GM23338 (cell line): ENCODE measurements around the gene ZFYVE28. TPM values are rescaled to one million over a fixed set of nuclear protein-coding genes. Genes with fewer than 3 reads are reported as not detected.

ENCODE experiments used
- ATAC-seq: fragments of 200-7000 bp; cut with Tn5 transposase; 3 replicates; pipeline ENCODE4 v1.9.1; 2020
- DNase-seq: peaks from one replicate; pipeline ENCODE4 v3.0.0-alpha.2; 2015; ENCODE audit warnings: low spot score
- H2AFZ ChIP-seq: fragments of 200-600 bp; sonication (generic); 2 replicates; pipeline ENCODE4 v1.8.0; 2016; ENCODE audit warnings: antibody characterized with exemption, mild to moderate bottlenecking, moderate library complexity
- H3F3A ChIP-seq: fragments of 200-600 bp; sonication (generic); replicated peaks from 2 replicates; pipeline ENCODE4 v1.8.0; 2017; ENCODE audit warnings: antibody characterized with exemption, mixed run types, low read depth
- H3K27ac ChIP-seq: fragments of 200-600 bp; sonication (generic); 2 replicates; pipeline ENCODE4 v1.6.1; 2016; ENCODE audit warnings: low read depth
- H3K27me3 ChIP-seq: fragments of 200-600 bp; sonication (generic); 2 replicates; pipeline ENCODE4 v1.8.0; 2016; ENCODE audit warnings: mild to moderate bottlenecking, mixed run types, moderate library complexity; ENCODE audit not compliant: insufficient read depth
- H3K36me3 ChIP-seq: fragments of 200-600 bp; sonication (generic); 2 replicates; pipeline ENCODE4 v1.8.0; 2016; ENCODE audit warnings: mild to moderate bottlenecking; ENCODE audit not compliant: insufficient read depth
- H3K4me1 ChIP-seq: fragments of 200-600 bp; sonication (generic); 2 replicates; pipeline ENCODE4 v1.8.0; 2016; ENCODE audit warnings: mild to moderate bottlenecking, moderate library complexity; ENCODE audit not compliant: insufficient read depth
- H3K4me2 ChIP-seq: fragments of 200-600 bp; sonication (generic); 2 replicates; pipeline ENCODE4 v1.7.1; 2017; ENCODE audit warnings: mixed run types
- H3K4me3 ChIP-seq: fragments of 200-600 bp; sonication (generic); 2 replicates; pipeline ENCODE4 v1.6.1; 2016; ENCODE audit warnings: mixed run types
- H3K79me2 ChIP-seq: fragments of 200-600 bp; sonication (generic); replicated peaks from 2 replicates; pipeline ENCODE4 v1.8.0; 2017; ENCODE audit warnings: mild to moderate bottlenecking; ENCODE audit not compliant: insufficient read depth
- H3K9me2 ChIP-seq: fragments of 200-600 bp; sonication (generic); 2 replicates; pipeline ENCODE4 v1.8.0; 2017; ENCODE audit not compliant: insufficient read depth
- H4K20me1 ChIP-seq: fragments of 200-600 bp; sonication (generic); replicated peaks from 2 replicates; pipeline ENCODE4 v1.8.0; 2017; ENCODE audit warnings: mild to moderate bottlenecking; ENCODE audit not compliant: insufficient read depth
- H3K27ac Mint-ChIP-seq: 2 replicates; pipeline ENCODE4 v1.8.0; 2020; ENCODE audit warnings: inconsistent platforms, mild to moderate bottlenecking, moderate library complexity, mixed read lengths
- H3K27me3 Mint-ChIP-seq: 3 replicates; pipeline ENCODE4 v1.8.0; 2022; ENCODE audit warnings: low read depth, mild to moderate bottlenecking, moderate library complexity, mixed read lengths, inconsistent platforms; ENCODE audit not compliant: insufficient read depth, poor library complexity
- H3K36me3 Mint-ChIP-seq: 3 replicates; pipeline ENCODE4 v1.8.0; 2021; ENCODE audit warnings: low read depth, mild to moderate bottlenecking, inconsistent platforms, moderate library complexity, mixed read lengths
- H3K4me1 Mint-ChIP-seq: 3 replicates; pipeline ENCODE4 v1.8.0; 2020; ENCODE audit warnings: mild to moderate bottlenecking, inconsistent platforms, mixed read lengths
- H3K4me3 Mint-ChIP-seq: 3 replicates; pipeline ENCODE4 v1.8.0; 2021; ENCODE audit warnings: moderate library complexity, mild to moderate bottlenecking, inconsistent platforms, mixed read lengths
- H3K9me3 Mint-ChIP-seq: 3 replicates; pipeline ENCODE4 v1.8.0; 2020; ENCODE audit warnings: moderate library complexity, mild to moderate bottlenecking, inconsistent platforms, mixed read lengths
- CREB1 ChIP-seq: fragments of 250-450 bp; sonication (Bioruptor Pico); IDR thresholded peaks from 2 replicates; pipeline ENCODE4 v1.5.0; 2020; ENCODE audit warnings: low read depth, mild to moderate bottlenecking, moderate library complexity
- CTCF ChIP-seq, 2 experiments: fragments of 200-600 bp in 1 of 2; sonication (generic) in 1 of 2; conservative IDR thresholded peaks; 2 replicates each; pipeline versions ENCODE4 v1.5.1 to v1.6.1; 2016 to 2017; ENCODE audit warnings: antibody characterized with exemption in 2 of 2, low read depth in 2 of 2, mild to moderate bottlenecking in 2 of 2, moderate library complexity in 1 of 2
- ETS1 ChIP-seq: IDR thresholded peaks from 2 replicates; pipeline ENCODE4 v1.6.1; 2016; ENCODE audit warnings: antibody characterized with exemption
- EZH2 ChIP-seq: fragments of 200-600 bp; sonication (generic); IDR thresholded peaks from one replicate; pipeline ENCODE4 v1.8.0; 2017; ENCODE audit warnings: antibody characterized with exemption, mild to moderate bottlenecking, low read depth; ENCODE audit not compliant: unreplicated experiment
- EZH2phosphoT487 ChIP-seq: fragments of 200-600 bp; sonication (generic); IDR thresholded peaks from one replicate; pipeline ENCODE4 v1.8.1; 2018; ENCODE audit warnings: antibody characterized with exemption; ENCODE audit not compliant: unreplicated experiment
- JUNB ChIP-seq: IDR thresholded peaks from one replicate; pipeline ENCODE4 v1.6.1; 2016; ENCODE audit warnings: antibody characterized with exemption; ENCODE audit not compliant: unreplicated experiment
- NANOG ChIP-seq: IDR thresholded peaks from 2 replicates; pipeline ENCODE4 v1.6.1; 2016; ENCODE audit warnings: antibody characterized with exemption, borderline replicate concordance
- POLR2AphosphoS5 ChIP-seq: IDR thresholded peaks from 2 replicates; pipeline ENCODE4 v1.6.1; 2016; ENCODE audit warnings: antibody characterized with exemption, low read depth
- REST ChIP-seq: IDR thresholded peaks from one replicate; pipeline ENCODE4 v1.6.1; 2018; ENCODE audit warnings: antibody characterized with exemption; ENCODE audit not compliant: unreplicated experiment
- STAT1 ChIP-seq: IDR thresholded peaks from one replicate; pipeline ENCODE4 v1.6.1; 2016; ENCODE audit warnings: antibody characterized with exemption; ENCODE audit not compliant: unreplicated experiment
- ZNF114 ChIP-seq: fragments of 250-450 bp; sonication (Bioruptor Pico); IDR thresholded peaks from 2 replicates; pipeline ENCODE4 v1.5.0; 2020; ENCODE audit warnings: mild to moderate bottlenecking, moderate library complexity
- ZNF331 ChIP-seq: fragments of 250-450 bp; sonication (Bioruptor Pico); IDR thresholded peaks from 2 replicates; pipeline ENCODE4 v1.5.0; 2020; ENCODE audit warnings: low read depth, mild to moderate bottlenecking, moderate library complexity
- ZNF462 ChIP-seq: fragments of 250-450 bp; sonication (Bioruptor Pico); IDR thresholded peaks from 2 replicates; pipeline ENCODE4 v1.5.0; 2020; ENCODE audit warnings: mild to moderate bottlenecking, moderate library complexity
- polyA plus RNA-seq: library from polyadenylated mRNA; unstranded; fragments of >200 nt; fragmentation: Nextera tagmentation; extraction: Ambion mirVana; gene quantifications from 2 replicates; pipeline ENCODE4 v1.2.1, GENCODE V29; 2016
- total RNA-seq: library from RNA; depleted of rRNA; stranded (reverse); fragments of >200 nt; shearing (Covaris generic); gene quantifications from 2 replicates; pipeline ENCODE4 v1.2.3, GENCODE V29; 2014

The ZFYVE28 gene
- total and polyA plus RNA-seq, 2 experiments from 2014 or later, result 2.6 to 4.6 TPM

GRCh38 chr4:2241003-2241402 is 177.4 kb downstream of the ZFYVE28 start:
- no peak overlapping the region for H2AFZ ChIP-seq
- peak overlapping the region; percentile 92 for H3K4me3 Mint-ChIP-seq
- ATAC-seq (no peak), DNase-seq (no peak)
- TF ChIP-seq ZNF114 (CRISPR knock-in tag) (no peak), STAT1 (no peak), NANOG (no peak), EZH2 (no peak), CTCF (conservative IDR thresholded peaks at IDR 0.05; ENCODE audit: low read depth in 2 of 2) (no peak), JUNB (no peak), CREB1 (CRISPR knock-in tag) (no peak), POLR2AphosphoS5 (no peak), ZNF331 (CRISPR knock-in tag) (no peak), ZNF462 (CRISPR knock-in tag) (no peak), EZH2phosphoT487 (no peak), REST (no peak), ETS1 (no peak)
- H3K4me3 ChIP-seq, result peak overlapping the region; percentile 86
- H3K4me2 ChIP-seq, result peak overlapping the region; percentile 81
- H3F3A ChIP-seq, result no peaks in the 10 kb centered on the region
- peaks cover 24% of the 10 kb centered on the region for H3K9me3 Mint-ChIP-seq
- H3K27me3 ChIP-seq, result no peaks in the 10 kb centered on the region
- H3K79me2 ChIP-seq, result peaks cover 46% of the 10 kb centered on the region
- H4K20me1 ChIP-seq, result peaks cover 27% of the 10 kb centered on the region
- peaks cover 5% of the 10 kb centered on the region; the same call in 1 of the 2 replicates for H3K36me3 ChIP-seq
- peaks cover 25% of the 10 kb centered on the region for H3K36me3 Mint-ChIP-seq
- peaks cover 25% of the 10 kb centered on the region for H3K4me1 Mint-ChIP-seq
- H3K27me3 Mint-ChIP-seq, result peaks cover 8% of the 10 kb centered on the region
- H3K27ac Mint-ChIP-seq, result no peak overlapping the region
- H3K27ac ChIP-seq, result no peak overlapping the region
- H3K4me1 ChIP-seq, result peaks cover 22% of the 10 kb centered on the region
- no peaks in the 10 kb centered on the region for H3K9me2 ChIP-seq
